AG04449 (cell line): ENCODE data around the gene RNF175.

Experiments
- CTCF ChIA-PET: fragments of 350-600 bp; formaldehyde crosslinking; extraction: SDS; loops from one replicate; lab custom pipeline; 2021; ENCODE audit warnings: antibody characterized with exemption; lab: Yijun Ruan, JAX
- POLR2A ChIA-PET: fragments of 400-600, 350-600 bp; formaldehyde crosslinking; extraction: SDS; loops from one replicate; lab custom pipeline; 2020; ENCODE audit warnings: antibody characterized with exemption, inconsistent platforms; lab: Yijun Ruan, JAX
- DNase-seq: peaks from one replicate; pipeline ENCODE4 v3.0.0-alpha.2; 2010; ENCODE audit warnings: low read depth, low spot score
- H3K4me3 ChIP-seq: 2 replicates; pipeline ENCODE4 v1.5.1; 2011; ENCODE audit warnings: low read depth, mild to moderate bottlenecking, control low read depth, low read length
- CTCF ChIP-seq: IDR thresholded peaks from one replicate; pipeline ENCODE4 v1.5.1; 2011; ENCODE audit warnings: mild to moderate bottlenecking, moderate library complexity, low read length, control low read depth, inconsistent platforms; ENCODE audit not compliant: insufficient read depth; ENCODE audit errors: missing control alignments

The RNF175 gene

DNA sequence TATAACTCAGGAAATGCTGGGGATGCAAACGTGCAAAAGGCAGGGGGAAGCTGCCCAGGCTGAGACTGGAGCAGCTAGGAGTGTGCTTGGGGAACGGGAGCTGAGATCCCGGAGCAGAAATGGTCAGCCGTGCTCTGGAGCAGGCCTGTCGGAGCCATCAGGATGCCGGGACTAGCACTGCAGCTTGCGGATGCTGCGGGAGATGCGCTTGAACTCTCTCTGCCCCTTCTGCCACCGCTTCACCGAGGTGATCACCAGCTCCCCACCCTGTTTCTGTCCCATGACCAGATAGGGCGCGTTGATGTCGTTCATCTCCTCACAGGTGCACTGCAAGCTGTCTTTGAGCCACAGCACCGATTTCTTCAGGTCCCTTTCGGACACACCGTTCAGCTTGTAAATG, 21.5 kb upstream of the RNF175 start:
- TF ChIP-seq CTCF = no peak
- CTCF ChIA-PET = no interaction called here
- no peak overlapping the region for H3K4me3 ChIP-seq
- POLR2A ChIA-PET = no interaction called here
- DNase-seq = no peak

GRCh38 chr4:153780876-153781275, 21.1 kb upstream of the RNF175 start:
- DNase-seq = no peak
- POLR2A ChIA-PET = no interaction called here
- no peak for TF ChIP-seq CTCF
- no peak overlapping the region for H3K4me3 ChIP-seq
- CTCF ChIA-PET = no interaction called here

GRCh38 chr4:153780221-153780620, 20.4 kb upstream of the RNF175 start:
- ChIA-PET CTCF (no interaction called here), POLR2A (no interaction called here)
- no peak for DNase-seq
- H3K4me3 ChIP-seq = no peak overlapping the region
- no peak for TF ChIP-seq CTCF

DNA sequence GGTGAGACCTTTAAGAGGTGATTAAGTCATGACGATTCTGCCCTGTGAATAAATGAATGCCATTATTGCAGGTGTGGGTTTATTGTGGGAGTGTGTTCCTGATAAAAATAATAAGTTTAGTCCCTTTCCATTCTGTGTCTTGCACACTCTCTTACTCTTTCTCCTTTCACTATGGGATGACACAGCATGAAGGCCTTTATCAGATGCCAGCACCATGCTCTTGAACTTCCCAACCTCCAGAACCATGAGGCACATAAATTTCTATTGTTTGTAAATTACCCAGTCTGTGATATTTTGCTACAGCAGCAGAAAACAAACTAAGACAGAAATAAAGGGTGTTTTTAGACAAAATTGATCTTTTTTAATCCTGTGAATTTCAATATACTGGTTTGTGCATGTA, 18.6 kb upstream of the RNF175 start:
- POLR2A ChIA-PET = no interaction called here
- no peak for DNase-seq
- CTCF ChIA-PET = no interaction called here
- H3K4me3 ChIP-seq = no peak overlapping the region
- TF ChIP-seq CTCF = no peak

GRCh38 chr4:153777421-153777820, 17.6 kb upstream of the RNF175 start:
- H3K4me3 ChIP-seq = no peak overlapping the region
- no peak for DNase-seq
- TF ChIP-seq CTCF = no peak
- POLR2A ChIA-PET = no interaction called here
- CTCF ChIA-PET = interaction anchor here (1.4 kb wide), 1 partner anchor 8 kb away, joined by 6 read pairs; no protein-coding TSS in a partner anchor

- no peak overlapping the region for H3K4me3 ChIP-seq
- CTCF ChIA-PET = interaction anchor here (1.4 kb wide), 1 partner anchor 9 kb away, joined by 6 read pairs; no protein-coding TSS in a partner anchor
- POLR2A ChIA-PET = no interaction called here
- no peak for TF ChIP-seq CTCF
- DNase-seq = no peak
These were observed 16.8 kb upstream of the RNF175 start for GRCh38 chr4:153776601-153777000.
